Lower lobe of right lung (tissue), 2 donors: ENCODE data around the gene C13orf42. TPM values are rescaled to one million over a fixed set of nuclear protein-coding genes. Genes with fewer than 3 reads are reported as not detected.

ENCODE experiments used
- ATAC-seq, 2 donors: fragments of 200-7000 bp; cut with Tn5 transposase; one replicate each; pipeline ENCODE4 v1.9.1; 2020 to 2022; ENCODE audit warnings: mild to moderate bottlenecking in 2 of 2, moderate library complexity in 2 of 2
- DNase-seq: peaks from one replicate; pipeline ENCODE4 v3.0.0-alpha.2; 2020
- H3K27ac ChIP-seq: fragments of 200-600 bp; one replicate; pipeline ENCODE4 v1.8.0; 2022
- H3K27me3 ChIP-seq: fragments of 200-600 bp; one replicate; pipeline ENCODE4 v1.8.0; 2022; ENCODE audit warnings: low read depth
- H3K36me3 ChIP-seq: fragments of 200-600 bp; one replicate; pipeline ENCODE4 v1.8.0; 2022; ENCODE audit warnings: mild to moderate bottlenecking
- H3K4me1 ChIP-seq: fragments of 200-600 bp; one replicate; pipeline ENCODE4 v1.8.0; 2022
- H3K4me3 ChIP-seq: fragments of 200-600 bp; one replicate; pipeline ENCODE4 v1.8.0; 2022; ENCODE audit warnings: mild to moderate bottlenecking
- H3K9me3 ChIP-seq: fragments of 200-600 bp; one replicate; pipeline ENCODE4 v1.8.0; 2022
- intact Hi-C: fragments of 100-400 bp; cut with DNase I; formaldehyde crosslinking; loops from one replicate; pipeline ENCODE4 v1.11.0; 2022
- total RNA-seq: library from RNA; stranded (reverse); fragmentation: NEBNext Ultra II Directional; extraction: Animal tissue kit (Norgen Biotek cat#: 25700); gene quantifications from one replicate; pipeline ENCODE4 v1.2.1, GENCODE V29; 2021
- TF ChIP-seq, protein P1 (sequence below): fragments of 200-600 bp; IDR thresholded peaks from one replicate; pipeline ENCODE4 v1.8.0; 2022; ENCODE audit warnings: antibody characterized with exemption, mild to moderate bottlenecking
- donor health status: DM: no; HTN: yes; CAD: no; lungs with severe emphysema.

C13orf42 gene
- total RNA-seq, 1 donor from 2014 or later = not detected

- intact Hi-C loops = no loop called here
- H3K27ac ChIP-seq = no peak overlapping the region
- H3K36me3 ChIP-seq = no peaks in the 10 kb centered on the region
- H3K4me1 ChIP-seq = no peaks in the 10 kb centered on the region
- H3K4me3 ChIP-seq = no peak overlapping the region
- TF ChIP-seq, protein P1, sequence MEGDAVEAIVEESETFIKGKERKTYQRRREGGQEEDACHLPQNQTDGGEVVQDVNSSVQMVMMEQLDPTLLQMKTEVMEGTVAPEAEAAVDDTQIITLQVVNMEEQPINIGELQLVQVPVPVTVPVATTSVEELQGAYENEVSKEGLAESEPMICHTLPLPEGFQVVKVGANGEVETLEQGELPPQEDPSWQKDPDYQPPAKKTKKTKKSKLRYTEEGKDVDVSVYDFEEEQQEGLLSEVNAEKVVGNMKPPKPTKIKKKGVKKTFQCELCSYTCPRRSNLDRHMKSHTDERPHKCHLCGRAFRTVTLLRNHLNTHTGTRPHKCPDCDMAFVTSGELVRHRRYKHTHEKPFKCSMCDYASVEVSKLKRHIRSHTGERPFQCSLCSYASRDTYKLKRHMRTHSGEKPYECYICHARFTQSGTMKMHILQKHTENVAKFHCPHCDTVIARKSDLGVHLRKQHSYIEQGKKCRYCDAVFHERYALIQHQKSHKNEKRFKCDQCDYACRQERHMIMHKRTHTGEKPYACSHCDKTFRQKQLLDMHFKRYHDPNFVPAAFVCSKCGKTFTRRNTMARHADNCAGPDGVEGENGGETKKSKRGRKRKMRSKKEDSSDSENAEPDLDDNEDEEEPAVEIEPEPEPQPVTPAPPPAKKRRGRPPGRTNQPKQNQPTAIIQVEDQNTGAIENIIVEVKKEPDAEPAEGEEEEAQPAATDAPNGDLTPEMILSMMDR = no peak
- no peaks in the 10 kb centered on the region for H3K27me3 ChIP-seq
- no peaks in the 10 kb centered on the region for H3K9me3 ChIP-seq
- DNase-seq = no peak
- no peak for ATAC-seq
Measured at GRCh38 chr13:51041126-51041525, 69.9 kb downstream of the C13orf42 start.

DNA sequence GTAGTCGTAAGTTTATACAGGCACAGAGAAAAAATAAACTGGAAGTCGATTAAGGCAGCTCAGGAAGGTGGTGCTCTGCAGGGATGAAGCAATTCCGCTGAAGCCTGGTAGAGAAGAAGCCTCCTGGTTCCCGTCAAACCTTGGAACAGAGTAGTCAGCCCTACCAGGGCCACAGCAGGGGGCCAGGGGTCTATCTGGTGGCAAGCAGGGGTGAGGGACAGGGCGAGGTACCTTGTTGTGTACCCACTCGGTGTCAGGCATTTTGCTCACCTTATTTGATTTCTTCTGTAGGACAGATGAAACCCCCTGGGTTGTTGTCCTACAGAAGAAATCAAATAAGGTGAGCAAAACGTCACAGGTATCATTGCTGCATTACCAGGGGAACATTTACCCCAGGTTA, 70.6 kb downstream of the C13orf42 start:
- H3K27me3 ChIP-seq = no peaks in the 10 kb centered on the region
- intact Hi-C loops = no loop called here
- H3K27ac ChIP-seq = no peak overlapping the region
- no peaks in the 10 kb centered on the region for H3K9me3 ChIP-seq
- DNase-seq = no peak
- H3K4me1 ChIP-seq = no peaks in the 10 kb centered on the region
- no peak overlapping the region for H3K4me3 ChIP-seq
- no peaks in the 10 kb centered on the region for H3K36me3 ChIP-seq
- TF ChIP-seq, protein P1 = no peak
- ATAC-seq = no peak

- H3K9me3 ChIP-seq = no peaks in the 10 kb centered on the region
- TF ChIP-seq, protein P1 = no peak
- intact Hi-C loops = no loop called here
- no peak overlapping the region for H3K27ac ChIP-seq
- DNase-seq (no peak), ATAC-seq (no peak)
- H3K27me3 ChIP-seq = no peaks in the 10 kb centered on the region
- H3K4me1 ChIP-seq = no peaks in the 10 kb centered on the region
- no peak overlapping the region for H3K4me3 ChIP-seq
- H3K36me3 ChIP-seq = no peaks in the 10 kb centered on the region
Measured at GRCh38 chr13:51036418-51036817, 74.7 kb downstream of the C13orf42 start.

DNA sequence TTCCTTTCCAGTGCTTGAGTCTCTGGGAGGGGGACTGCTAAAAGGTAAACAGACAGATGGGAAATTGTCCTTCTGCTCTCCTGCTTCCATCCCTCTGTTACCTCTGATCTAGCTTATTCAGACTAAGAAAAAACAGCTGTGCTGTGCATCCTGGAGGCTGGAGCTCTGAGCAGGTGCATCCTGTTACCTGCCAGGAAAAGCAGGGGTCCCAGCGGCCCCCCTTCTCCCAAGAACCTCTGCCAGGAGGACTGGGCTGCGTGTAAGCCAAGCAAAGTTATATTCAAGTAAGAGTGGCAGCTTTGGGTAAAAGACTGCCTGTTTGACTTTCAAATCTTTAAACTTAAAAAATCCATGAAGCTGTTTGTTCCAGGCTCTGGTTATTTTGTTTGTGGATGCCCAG, 75.1 kb downstream of the C13orf42 start:
- ATAC-seq = no peak
- TF ChIP-seq, protein P1 = no peak
- Histone ChIP-seq H3K4me1 (no peaks in the 10 kb centered on the region), H3K27me3 (no peaks in the 10 kb centered on the region), H3K36me3 (no peaks in the 10 kb centered on the region), H3K27ac (no peak overlapping the region), H3K4me3 (no peak overlapping the region), H3K9me3 (no peaks in the 10 kb centered on the region)
- DNase-seq = no peak
- intact Hi-C loops = no loop called here

DNA sequence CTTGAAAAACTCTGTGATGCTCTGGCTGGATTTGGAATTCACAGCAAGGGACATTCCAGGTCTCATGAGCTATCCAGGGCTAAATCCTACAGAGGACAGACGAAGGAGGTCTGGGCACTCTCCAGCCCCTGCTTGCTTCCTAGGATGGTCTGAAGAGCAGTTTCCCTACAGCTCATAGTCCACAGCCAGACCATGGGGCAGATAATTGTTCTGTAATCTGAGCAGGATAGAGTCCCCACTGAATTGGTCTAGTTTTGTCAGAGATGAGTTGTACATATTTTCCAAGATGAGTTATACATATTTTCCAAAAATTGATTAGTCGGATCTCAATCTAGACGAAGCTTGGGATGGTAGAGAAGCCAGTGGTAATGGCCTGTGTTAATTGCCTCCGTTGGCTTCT, 75.6 kb downstream of the C13orf42 start:
- intact Hi-C loops = no loop called here
- no peaks in the 10 kb centered on the region for H3K4me1 ChIP-seq
- no peaks in the 10 kb centered on the region for H3K36me3 ChIP-seq
- no peak overlapping the region for H3K27ac ChIP-seq
- no peaks in the 10 kb centered on the region for H3K9me3 ChIP-seq
- TF ChIP-seq, protein P1 = no peak
- H3K27me3 ChIP-seq = no peaks in the 10 kb centered on the region
- no peak overlapping the region for H3K4me3 ChIP-seq
- DNase-seq (no peak), ATAC-seq (no peak)

GRCh38 chr13:51034906-51035305, 76.2 kb downstream of the C13orf42 start:
- intact Hi-C loops = no loop called here
- no peak overlapping the region for H3K4me3 ChIP-seq
- no peaks in the 10 kb centered on the region for H3K9me3 ChIP-seq
- TF ChIP-seq, protein P1 = no peak
- ATAC-seq (no peak), DNase-seq (no peak)
- H3K27me3 ChIP-seq = no peaks in the 10 kb centered on the region
- H3K27ac ChIP-seq = no peak overlapping the region
- H3K4me1 ChIP-seq = no peaks in the 10 kb centered on the region
- no peaks in the 10 kb centered on the region for H3K36me3 ChIP-seq
